HUDEP-2 (cell line): ENCODE data around the gene BSPRY.

Experiments used
- DNase-seq, 76 experiments: peaks; one replicate each; lab custom pipeline; 2025; ENCODE audit not compliant: unreplicated experiment in 76 of 76; lab: John Stamatoyannopoulos, UW

Gene BSPRY

DNA sequence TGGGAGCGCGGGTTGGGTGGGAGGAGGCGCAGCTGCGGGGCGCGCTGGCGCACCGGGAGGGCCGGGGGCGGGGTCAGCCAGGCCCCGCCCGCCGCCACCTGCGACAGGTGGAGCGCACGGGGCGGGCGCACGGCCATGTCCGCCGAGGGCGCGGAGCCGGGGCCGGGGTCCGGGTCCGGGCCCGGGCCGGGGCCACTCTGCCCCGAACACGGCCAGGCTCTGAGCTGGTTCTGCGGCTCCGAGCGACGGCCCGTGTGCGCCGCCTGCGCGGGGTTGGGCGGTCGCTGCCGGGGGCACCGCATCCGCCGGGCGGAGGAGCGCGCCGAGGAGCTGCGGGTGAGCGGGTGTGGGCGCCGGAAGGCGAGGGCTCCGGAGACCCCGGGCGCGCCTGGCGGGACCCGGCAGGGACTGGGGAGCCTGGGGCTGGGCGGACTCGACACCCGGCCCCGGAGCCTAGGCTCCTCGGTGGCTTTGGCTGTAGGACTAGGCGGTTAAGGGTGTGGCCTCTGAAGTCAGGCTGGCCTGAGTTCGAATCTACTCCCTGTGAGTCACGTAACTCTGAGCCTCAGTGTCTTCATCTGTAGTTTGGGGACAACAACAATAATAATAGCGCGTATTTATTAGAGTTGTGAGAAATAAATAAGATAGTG, at the start of gene BSPRY:
Gene BSPRY, plus strand, starts transcription at position 97 of the 650 bp plus-strand sequence. Its CDS starts 39 bp downstream, at position 136.
- peak in 51 of 76 experiments; percentile 4 to 74 (median 39) for DNase-seq

DNA sequence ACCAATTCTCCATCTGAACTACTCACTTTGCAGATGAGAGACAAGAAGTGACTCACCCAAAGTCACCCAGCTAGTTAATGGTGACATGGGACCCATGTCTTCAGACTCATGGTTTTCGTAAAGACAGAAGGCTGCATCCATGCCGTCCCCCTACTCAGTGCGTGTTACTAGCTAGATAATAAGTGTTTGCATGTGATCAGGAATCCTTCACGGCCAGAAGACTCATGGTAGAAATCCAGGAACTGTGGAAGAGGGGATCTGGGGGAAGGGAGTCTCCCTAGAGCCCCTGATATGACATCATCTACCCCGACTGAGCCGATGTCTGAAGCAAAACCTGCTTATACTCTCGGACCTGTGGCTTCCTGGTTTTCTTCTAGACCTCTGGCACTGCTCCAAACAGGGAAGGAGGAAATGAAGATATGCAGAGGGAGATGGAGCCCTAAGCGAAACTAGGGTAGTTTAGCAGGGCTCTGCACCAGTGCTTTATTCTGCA, 49.5 kb upstream of the BSPRY start:
- peak in 2 of 76 experiments; percentile 9 to 20 for DNase-seq

DNA sequence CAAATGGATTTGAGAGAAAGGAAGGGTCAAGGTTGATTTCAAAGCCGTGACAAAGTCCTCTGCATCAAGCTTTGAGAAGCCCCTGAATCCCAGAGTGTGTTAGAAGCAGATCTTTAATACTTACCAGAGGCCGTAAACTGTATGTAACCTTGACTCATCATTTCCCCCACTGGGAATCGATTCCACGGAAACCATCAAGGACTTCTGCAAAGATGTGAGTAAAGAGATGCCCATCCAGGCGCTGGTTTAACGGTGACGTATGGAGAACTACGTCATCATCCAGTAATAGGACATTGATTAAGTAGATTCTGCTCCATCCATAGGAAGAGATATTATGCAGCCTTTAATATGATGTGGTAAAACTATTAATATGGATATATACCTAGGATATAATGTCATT, 47.8 kb upstream of the BSPRY start:
- DNase-seq = no peak

DNA sequence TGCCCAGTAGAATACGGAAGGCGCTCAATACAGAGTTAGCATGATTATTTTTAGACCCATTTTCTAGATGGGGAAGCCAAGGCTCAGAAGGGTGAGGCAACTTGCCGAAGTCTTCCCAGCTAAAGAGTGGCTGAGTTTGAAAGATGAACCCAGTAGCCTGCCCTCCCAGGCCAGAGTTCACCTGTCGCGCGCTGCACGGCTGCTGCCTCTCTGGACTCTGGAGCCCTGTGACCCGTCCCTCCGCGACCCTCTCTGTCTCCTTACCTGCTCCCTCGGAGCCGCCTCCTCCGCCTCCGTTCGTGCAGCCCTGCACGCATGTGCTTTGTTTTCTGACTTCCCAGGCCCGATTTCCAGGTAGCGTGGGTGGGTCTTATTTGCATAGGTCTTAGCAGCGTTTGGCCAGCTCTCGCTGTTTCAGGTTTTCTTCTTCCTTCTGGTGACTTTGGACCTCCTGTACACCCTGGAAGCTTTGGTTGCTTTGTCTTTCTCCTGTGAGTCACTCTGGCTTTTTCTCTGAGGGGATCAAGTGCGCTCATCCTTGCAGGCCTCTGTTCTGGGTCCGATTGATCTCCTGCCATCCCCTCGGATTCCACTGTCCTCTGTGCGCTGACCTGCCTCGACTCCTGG, 46.4 kb upstream of the BSPRY start, which contains the start of gene RNF183:
Gene RNF183, minus strand, starts transcription at position 585 of the 627 bp plus-strand sequence. CDS start 5,192 bp downstream, outside the sequence.
- no peak for DNase-seq

DNA sequence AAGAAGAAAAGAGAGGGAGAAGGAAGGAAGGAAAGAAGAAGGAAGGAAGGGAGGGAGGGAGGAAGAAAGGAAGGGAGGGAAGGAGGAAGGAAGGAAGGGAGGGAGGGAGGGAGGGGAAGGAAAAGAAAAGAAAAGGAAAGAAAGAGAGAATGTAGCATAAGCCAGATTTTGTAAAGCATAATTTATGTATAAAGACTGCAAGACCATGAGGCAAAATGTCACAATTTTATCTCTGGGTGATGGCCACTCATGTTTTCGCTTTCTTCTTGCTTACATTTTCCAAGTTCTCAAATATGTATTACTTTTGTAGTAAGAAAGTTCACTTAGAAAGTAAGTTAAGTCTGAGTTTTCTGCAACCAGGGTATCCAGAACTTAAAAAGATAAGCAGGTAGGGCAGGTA, 42.8 kb upstream of the BSPRY start:
- no peak for DNase-seq

DNA sequence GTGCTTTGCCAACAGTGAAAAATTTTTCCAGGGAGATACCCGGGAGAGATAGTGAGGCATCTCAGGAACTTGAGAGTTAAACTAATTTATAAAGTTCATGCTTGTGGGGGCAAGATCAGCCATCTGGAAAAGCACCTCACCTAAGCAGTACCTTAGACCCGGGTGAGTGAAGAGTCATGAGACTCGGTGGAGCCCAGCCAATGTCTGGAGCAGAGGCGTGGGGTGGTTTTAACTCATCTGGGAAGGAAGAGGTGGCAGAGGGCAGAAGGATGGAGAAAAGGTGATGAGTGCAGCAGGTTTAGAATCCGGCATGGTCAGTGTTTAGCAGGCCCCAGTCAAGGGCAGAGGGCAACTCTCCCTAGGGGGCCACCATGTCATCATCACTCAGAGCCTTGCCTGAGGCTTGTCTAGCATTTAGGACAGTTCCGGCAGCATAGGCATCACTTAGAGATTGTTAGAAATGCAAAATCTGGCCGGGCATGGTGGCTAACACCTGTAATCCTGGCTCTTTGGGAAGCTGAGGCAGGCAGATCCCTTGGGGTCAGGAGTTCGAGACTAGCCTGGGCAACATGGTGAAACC, 41.9 kb upstream of the BSPRY start:
- DNase-seq = no peak

DNA sequence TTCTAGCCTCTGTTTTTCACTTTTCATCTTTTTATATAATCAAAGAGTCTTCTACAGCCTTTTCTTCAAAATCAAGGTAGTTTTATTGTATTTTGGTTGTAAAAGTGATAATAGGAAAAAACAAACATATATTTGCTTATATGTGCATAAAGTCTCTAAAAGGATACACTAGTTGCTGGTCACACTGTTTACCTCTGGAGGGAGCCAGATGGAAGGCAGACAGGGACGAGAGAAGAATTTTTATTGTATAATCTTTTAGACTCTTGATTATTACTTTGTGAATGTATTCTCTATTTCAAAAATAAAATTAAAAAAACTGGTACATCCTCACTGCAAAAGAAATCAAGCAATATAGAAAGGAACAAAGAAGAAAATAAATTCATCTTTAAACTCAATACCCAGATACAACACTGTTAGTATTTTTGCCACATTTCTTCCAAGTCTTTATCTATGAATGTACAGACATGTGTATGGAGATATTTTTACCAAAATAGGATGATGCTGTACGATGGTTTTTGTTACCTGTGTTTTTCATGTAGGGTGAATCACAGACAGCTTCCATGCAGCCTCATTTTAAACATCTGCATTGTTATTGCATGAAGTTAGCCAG, 40.0 kb upstream of the BSPRY start:
- peak in 35 of 76 experiments; percentile 4 to 60 (median 19) for DNase-seq

DNA sequence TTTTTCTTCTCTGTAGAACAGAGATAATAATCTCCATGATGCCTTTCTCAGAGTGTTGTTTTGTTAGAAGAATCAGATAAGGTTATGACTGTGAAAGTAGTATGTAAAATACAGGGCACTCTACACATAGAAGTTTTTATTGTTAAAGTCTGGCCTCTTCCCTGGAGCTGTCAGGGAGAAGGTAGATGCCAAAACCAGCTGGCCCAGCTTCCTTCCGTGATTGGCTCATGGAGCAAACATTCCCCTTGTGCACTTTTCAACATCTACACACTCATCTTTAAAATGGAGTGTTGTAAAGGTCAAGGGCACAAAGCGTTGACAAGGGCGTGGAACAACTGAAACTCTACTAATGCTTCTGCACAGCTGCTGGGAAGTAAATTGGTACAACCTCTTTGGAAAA, 38.8 kb upstream of the BSPRY start:
- no peak for DNase-seq

DNA sequence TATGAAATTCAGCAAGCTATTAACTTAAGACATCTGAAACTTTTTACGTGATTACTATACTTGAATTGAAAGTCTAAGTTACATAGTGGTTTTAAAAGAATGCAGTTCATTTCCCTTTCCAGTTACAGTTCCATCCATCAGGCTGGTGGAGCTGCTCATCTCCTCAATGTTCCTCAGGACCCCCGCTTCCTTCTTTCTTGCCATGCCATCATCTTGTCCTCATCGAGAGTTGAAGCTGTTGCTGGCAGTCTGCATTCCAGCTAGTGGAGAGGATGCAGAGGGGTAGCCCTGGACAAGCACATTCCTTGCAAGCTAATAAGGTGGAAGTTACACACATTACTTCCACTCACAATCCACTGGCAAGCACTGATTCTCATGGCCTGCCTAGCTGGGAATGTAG, 37.4 kb upstream of the BSPRY start:
- DNase-seq = no peak

DNA sequence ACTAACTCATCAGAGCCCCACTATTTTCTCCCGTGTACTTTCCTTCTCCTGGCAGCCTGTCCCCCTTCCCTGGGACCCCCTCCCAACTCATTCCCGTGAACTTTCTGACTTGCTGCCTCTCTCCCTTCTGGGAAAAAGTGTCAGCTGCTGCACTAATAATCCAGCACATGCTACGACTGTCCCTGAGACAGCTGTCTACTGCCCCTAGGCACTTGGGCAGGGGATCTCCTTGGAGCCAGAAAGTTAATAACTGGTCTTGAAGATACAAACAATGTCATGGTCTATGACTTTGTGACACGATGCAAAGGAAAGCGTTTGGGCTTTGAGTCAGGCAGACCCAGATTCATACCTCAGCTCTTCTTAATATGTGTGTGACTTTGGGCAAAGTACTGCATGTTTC, 36.1 kb upstream of the BSPRY start:
- DNase-seq = no peak

DNA sequence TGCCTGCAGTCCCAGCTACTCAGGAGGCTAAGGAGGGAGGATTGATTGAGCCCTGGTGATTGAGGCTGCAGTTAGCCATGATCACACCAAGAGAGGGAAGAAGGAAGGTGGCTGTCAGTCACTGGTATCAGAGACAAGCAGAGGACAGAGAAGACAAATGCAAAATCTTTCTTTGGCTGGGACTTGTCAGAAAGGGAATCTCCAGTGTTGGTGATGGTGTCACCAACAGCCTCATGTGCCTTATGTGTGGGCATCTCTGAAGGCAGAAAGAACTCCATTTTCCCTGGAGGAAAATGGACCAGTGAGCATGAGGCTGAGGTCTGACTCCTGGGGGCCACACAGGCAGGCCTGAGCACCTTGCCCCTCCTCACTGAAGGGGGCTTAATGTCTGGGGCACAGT, 34.1 kb upstream of the BSPRY start:
- DNase-seq = no peak

DNA sequence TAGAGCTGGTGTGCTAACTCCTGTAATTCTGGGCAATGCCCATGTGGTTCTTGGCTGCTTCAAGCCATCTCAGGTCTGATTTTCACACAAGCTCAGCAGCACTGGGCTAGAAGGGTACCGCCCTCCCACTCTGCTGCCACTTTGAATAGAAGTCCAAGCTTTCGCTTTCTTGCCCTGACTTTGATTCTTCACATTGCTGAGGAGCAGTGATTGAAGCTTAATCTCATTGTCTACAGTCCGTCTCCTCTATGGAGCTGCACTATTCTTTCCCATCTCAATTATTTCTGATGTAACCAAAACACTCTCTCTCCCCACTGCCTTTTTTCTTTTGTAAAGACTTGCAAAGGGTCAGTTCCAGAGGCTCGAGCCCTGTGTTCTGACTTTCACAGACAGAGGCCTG, 33.3 kb upstream of the BSPRY start:
- DNase-seq = no peak

DNA sequence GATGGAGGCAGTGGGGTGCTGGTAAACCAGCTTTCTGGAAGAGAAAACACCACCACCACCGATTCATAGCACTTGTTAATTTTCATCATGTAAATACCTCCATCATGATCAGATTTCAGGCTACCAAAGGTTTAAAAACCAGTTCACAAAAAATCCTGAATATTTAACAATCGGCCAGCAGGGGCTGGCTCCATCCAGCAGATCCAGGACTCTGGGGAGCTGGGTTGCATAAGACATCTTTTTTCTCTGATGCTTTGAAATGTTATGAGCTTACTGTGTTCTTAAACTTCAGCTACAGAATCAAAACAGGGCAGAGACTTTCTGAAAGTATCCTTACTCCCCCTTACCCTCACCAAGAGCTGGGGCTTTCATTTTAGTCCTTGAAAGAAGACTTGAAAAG, 31.6 kb upstream of the BSPRY start:
- DNase-seq = no peak

DNA sequence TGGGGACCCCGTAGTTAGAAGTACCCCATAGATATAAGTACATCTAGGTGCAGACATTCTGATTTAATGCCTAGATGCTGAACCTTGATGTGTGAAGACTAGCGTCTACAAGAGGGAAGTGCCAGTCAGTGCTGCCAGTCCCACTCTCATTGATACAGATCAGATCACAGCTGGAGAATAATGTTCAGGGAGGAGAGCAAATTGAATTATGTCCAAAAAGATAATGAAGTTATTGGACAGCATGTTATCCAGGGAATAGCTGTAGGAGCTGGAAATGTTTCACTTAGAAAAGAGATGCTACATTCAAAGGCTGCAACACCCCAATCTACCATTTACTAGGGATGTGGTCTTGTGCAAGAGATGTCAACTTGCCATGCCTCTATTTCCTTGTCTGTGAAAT, 30.3 kb upstream of the BSPRY start:
- DNase-seq = no peak

DNA sequence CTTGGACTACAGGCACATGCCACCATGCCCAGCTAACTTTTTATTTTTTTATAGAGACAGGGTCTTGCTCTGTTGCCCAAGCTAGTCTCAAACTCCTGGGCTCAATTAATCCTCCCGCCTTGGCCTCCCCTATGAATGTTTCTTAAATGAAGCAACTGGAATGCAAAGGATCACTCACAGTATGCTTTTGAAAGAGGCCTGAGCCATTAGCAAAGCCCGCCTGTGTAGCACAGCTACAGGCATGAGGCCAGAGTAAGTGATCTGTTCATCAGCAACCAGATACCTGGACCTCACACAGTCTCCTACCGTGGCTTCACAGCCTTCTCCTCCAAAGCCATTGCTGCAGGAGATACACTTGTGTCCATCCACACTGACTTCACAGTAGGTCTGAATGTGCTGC, 29.3 kb upstream of the BSPRY start:
- no peak for DNase-seq

DNA sequence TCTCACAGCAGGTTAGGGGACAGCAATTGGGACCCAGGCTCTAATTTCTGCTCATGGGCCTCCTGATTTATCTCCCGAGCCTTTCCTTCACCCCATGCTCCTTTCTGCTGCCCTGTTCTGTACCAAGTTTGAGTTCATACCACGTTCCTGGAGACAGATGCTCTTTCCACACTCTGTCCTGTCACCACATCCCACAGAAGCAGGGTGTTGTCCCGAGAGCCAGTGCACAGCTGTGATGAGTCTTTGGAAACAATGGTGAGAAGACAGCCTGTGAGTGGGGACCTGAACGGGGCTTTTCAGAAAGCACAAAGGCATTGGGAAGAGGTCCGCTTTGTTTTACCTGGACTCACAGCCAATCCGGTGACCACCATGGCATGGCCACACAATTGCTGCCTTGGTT, 26.7 kb upstream of the BSPRY start:
- DNase-seq = no peak

DNA sequence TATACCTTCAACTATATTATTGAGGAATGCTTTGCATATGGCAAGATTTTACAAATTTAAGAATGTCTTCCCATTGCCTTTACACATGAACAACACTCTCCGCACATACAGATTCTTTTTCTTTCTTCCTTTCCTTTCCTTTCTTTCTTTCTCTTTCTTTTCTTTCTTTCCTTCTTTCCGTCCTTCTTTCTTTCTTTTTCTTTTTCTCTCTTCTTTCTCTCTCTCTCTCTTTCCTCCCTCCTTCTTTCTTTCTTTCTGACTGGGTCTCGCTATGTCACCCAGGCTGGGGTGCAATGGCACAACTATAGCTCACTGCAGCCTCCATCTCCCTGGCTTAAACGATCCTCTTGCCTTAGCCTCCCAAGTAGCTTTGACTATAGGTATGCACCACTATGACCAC, 23.1 kb upstream of the BSPRY start:
- DNase-seq = no peak

DNA sequence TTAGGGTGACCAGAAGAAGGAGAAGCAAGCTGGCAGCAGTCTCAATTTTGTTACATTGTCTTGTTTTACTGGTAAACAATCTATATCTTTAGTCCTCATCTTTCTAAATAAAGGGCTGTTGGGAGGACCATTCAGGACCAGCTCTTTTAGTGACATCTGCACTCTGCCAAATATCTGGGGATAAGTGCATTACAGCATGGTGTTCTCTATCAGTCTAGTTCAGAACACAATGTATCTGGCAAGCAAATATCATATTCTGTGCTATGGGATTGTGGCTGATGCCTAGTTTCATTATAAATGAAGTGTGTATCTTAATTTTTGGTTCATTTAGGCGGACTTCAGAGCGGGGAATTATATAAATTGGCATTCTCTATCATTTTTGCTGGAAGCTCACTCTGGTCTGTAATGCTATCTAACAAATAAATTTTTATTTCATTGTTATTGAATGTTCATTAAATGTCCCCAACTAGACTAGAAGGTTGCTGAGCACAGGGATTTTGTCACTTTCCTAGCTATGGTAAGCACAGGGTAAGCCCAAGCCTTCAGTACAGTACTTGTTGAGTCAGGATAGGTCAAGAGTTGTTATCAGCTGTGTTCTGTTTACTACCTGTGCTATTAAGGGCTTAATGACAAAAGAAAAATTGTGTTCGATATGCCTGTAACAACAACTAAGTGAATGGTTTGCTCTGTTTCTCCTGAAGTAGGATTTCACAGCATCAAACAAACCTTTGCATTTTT, 21.1 kb upstream of the BSPRY start:
- no peak for DNase-seq

DNA sequence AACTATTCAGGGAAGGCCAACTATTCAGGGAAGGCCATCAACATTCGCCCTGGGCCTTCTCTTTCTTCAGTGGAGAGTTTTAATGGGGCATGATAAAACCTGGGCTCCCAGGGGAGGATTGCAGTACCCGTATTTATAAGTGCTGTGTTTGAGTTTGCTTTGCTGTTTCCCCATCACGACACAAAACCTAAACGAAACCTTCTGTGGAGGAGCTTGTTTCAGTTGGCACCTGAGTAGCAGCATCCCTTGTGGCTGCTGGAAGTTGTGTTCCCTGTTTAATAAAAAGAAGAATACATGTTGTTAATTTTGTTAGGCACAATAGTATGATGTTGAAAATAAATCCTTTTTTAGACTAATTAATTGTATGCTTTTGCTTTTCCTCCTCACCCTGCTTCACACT, 17.6 kb upstream of the BSPRY start:
- no peak for DNase-seq

DNA sequence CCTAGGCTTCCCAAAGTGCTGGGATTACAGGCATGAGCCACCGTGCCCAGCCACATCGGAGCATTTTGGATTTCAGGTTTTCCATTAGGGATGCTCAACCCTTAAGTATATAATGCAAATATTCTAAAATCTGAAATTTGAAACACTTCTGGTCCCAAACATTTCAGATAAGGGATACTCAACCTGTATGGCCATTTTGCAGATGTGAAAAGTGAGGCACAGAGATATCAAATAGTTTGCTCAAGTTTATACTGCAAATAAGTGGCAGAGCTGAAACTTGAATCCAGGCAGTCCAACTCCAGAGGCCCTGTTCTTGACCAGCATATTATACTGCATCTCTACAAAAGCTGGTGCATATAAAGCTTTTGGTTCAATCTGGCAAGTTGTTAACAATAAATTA, 11.6 kb upstream of the BSPRY start:
- no peak for DNase-seq
